Forelimb muscle (tissue), 1 donor: ENCODE results near the gene ANO6. TPM values are rescaled to one million over a fixed set of nuclear protein-coding genes. Genes with fewer than 3 reads are reported as not detected.
"Not testable (repeated sequence)": the region's sequence is repeated elsewhere in the genome, so short reads cannot be mapped to it uniquely, and the experiment has no call there.

ENCODE experiments used
- DNase-seq: peaks from one replicate; pipeline ENCODE4 v3.0.0-alpha.2; 2013; ENCODE audit warnings: low read depth
- polyA plus RNA-seq: library from polyadenylated mRNA; unstranded; fragments of 120-200 nt; gene quantifications from one replicate; pipeline ENCODE4 v1.2.1, GENCODE V29; 2013; ENCODE audit not compliant: insufficient read length

The ANO6 gene
- polyA plus RNA-seq, 1 donor: 58.2 TPM

DNA sequence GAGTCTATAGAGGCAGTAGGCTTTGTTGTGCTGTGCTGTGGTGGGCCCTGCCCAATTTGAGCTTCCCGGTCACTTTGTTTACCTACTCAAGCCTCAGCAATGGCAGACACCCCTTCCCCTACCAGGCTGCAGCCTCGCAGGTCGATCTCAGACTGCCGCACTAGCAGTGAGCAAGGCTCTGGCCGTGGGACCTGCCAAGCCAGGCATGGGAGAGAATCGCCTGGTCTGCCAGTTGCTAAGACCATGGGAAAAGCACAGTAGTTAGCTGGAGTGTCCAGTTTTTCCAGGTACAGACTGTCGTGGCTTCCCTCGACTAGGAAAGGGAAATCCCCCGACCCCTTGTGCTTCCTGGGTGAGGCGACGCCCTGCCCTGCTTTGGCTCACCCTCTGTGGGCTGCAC is 26.3 kb downstream of the ANO6 start:
- DNase-seq: no peak

DNA sequence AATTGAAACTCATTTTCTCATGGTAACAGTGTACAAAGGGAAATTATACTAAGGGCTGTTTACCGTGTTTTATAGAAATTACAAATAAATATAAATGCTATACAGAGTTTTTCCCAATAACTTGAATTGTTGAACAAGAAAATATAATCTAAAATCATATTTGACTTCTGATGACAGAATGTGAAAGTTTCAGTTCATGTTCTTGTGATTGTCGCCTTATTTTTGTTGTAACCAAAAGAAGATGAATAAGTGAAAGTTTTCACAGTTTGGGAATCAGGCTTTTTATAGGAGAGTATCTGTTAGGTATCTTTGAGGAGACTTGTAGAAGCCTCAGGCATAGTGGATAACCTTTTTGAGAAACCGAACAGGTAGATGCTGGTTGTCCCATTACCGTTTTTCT is 28.1 kb downstream of the ANO6 start:
- DNase-seq: no peak

DNA sequence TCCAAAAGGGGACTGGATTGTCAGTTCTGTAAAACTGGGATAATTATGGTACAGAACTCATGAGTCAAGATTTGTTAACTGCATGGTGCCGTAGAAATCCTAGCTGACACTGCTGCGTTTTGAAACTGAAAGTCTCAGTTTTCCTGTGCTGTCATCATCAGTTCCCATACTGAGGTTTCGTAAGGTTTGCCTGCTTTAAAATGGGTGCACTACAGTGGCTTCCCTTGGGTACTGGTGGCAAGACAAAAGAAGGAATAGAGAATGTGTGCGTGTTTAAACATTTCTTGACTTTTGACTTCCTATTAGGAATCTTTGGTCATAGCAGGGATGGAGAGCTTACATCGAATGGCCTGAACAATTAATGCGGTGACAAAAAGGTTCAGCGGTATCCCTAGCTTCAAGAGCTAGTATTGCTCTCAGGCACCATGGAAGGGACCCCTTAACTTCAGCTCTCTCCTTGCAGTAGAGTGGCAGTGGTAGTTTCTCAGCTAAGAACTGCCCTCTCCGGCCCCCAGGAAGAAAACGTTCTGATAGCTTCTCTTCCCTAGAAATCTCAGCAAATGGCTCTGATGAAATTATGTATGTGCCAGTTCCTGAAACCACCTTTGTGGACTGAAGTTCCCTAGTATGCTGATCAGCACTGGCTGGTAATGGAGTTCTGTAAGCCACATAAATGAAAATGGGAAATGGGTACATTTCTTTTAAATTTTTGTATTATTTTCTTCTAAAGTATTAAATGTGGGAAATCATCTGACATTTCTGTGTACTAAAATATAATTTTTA is 28.9 kb downstream of the ANO6 start:
- no peak for DNase-seq

DNA sequence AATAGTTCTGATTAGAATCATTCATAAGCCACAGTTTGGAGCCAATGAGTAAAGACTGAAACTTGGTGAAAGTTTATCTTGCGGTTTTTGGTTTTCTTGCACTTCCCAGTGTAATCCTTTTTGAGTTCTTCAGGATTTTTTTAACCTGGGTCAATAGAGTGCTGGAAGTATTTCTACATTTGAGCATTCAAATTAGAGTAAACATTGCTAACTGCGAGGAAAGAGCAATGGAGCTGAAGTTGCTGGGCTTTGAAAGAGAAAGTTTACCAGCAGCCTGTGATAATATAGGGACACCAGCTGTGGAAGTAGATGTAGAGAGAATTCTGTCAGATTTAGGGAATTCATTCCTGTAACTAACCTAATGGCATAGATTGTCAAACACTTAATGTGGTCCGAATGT is 30.3 kb downstream of the ANO6 start:
- DNase-seq: no peak

- no peak for DNase-seq
Measured at GRCh38 chr12:45247589-45247988, 31.7 kb downstream of the ANO6 start.

GRCh38 chr12:45248095-45248494 is 32.2 kb downstream of the ANO6 start:
- no peak for DNase-seq

DNA sequence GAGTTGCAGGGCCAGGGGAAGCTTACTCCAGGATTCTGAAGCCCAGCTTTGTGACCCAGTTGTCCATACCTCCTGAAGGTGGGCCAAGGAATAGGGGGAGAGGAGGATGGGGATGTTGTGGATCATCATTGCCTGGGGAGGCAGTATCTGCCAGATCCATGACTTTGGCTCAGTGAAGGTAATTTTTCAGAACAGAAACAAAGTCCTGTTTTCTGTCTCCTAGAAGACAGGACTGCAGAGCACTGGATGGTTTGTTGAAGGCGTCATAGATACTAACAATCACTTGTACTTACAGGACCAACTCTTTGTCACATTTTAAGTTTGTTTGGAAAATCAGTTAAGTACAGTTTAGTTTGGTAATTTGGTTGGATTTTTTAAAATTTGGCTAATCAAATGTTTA is 38.4 kb downstream of the ANO6 start:
- no peak for DNase-seq

DNA sequence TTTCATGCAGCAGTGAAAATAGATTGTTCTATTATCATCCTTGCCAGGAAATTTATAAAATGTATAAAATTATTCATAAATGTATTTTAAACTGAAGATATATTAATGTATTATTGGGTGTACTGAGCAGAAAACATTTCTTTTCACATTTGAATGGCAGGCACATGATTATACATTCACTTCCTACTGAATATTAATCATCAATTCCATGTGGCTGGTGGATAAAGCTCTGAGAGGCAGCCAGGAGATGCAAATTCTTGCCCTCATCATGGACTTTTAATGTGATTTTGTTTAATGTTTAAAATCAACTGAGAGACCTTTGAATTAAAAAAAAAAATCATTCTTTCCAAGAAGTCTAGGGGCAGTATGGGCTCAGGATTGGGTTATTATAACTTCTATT is 40.8 kb downstream of the ANO6 start:
- DNase-seq: no peak

DNA sequence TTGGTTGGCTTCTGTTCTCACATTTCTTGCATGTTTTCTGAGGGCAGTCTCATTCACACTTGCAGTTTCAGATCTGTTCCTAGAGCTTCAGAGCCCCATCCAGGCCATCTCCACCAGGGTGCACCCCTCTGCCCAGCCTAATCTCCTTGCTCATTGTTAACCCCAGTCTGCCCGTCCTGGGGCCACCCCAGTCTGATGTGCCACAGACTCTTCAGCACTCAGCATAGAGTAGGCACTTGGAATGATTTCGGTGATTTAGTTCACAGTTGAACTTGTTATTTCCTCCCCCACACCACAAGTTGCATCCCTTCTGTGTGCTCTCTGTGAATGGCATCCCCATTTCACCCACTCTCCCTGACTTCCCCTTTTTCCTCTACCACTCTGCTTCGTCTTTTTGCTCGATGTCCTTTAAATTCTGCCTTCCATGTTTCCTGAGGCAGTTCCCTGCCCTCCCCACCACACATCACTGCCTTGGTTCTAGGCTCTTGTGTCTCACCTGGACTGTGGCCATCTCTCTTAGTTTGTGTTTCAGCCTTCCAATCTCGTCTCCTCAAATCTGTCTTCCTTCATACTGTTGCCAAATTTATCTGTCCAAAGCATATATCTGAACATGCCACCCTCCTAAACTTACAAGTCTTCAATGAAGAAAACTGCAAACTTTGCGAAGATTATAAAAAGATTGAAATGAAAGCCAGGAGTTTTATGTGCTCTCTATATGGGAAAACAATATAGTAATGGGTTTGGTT is 41.5 kb downstream of the ANO6 start:
- no peak for DNase-seq

DNA sequence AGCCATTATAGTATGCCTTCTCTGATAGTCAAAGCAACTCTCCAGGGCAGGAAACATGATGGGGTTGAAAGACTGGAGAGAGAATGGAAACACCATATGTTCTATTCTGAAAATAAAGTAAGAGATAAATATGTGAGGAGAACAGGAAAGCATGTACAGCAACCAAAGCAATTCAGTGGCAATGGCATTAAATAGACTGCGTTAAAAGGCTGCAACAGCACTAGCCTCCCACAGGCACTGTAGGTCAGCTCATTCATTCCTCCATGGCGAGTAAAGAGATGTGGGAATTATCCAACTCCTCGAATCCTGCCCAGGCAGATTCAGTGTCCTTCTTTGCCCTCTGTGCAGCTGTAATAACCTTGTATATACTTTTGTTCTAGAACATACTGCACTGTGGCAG is 43.8 kb downstream of the ANO6 start:
- DNase-seq: no peak

GRCh38 chr12:45260104-45260815 is 44.4 kb downstream of the ANO6 start:
- no peak for DNase-seq

GRCh38 chr12:45260854-45261253 is 45.0 kb downstream of the ANO6 start:
- no peak for DNase-seq

- DNase-seq: not testable (repeated sequence)
Measured at GRCh38 chr12:45262185-45262584, 46.3 kb downstream of the ANO6 start.

- DNase-seq: no peak
Measured at GRCh38 chr12:45263587-45263986, 47.7 kb downstream of the ANO6 start.

DNA sequence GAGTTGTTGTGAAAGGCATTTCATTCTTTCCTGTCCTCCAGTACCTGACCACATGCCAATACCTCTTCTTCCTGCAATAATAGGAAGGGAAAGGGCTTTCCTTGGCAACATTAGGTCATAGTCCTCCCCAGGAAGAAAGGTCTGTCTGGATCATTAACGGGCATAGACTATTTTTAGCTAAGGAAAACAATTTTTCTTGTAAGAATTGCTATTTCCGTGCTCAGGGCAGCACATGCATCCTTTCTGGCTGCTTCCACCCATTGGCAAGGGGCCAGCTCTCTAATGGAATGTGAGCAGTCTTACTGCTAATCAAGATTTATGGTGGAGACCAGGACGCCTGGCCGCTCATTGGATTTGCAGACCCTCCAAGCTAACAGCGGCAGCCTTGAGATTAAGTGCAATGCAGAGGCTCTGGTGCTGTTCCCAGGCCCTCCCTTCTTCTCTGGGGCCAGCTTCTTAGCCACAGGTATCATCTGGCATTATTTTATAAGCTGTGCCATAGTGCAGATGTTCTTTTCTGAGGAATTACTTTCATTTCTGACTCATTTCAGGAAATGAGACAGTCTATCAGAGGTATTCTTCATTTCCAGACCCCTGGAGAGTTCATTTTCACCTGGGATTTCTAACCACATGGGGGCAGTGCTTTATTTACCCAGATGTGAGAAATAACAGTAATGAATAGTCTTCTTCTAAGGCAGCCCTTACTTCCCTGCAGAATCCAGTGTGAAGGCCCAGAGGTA is 52.9 kb downstream of the ANO6 start:
- no peak for DNase-seq

DNA sequence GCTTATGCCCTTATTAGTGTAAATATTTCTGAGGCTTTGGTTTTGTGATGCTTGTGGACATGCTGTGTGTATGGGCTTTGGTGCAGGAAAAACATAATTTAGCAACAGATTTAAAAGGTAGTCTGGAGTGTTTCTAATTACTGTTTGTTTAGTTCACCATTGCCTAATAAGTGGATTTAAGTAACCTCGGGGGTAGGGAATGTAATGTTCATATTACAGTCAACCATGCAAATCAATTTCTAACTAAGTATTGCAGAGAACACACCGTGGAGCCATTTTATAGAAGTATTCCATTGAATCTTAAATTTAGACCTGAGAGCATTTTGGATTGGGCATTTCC is 53.5 kb downstream of the ANO6 start:
- DNase-seq: no peak

DNA sequence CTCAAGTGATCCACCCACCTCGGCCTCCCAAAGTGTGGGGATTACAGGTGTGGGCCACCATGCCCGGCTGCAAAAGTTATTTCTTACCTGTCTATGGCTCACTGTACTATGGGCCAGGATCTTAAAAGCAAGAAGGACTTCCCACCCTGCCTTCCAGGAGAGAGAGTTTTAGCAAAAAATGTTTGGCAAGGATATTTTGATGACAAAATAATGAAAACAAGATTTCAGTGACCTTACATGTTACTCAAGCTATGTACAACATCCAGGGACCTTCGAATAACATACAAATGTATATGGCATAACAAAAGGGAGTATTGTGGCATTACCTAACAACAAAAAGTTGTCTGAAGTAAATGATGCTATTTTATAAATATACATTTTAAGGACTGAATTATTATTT is 55.1 kb downstream of the ANO6 start:
- no peak for DNase-seq

- no peak for DNase-seq
Measured at GRCh38 chr12:45273717-45274271, 57.9 kb downstream of the ANO6 start.

GRCh38 chr12:45276154-45276755 is 60.4 kb downstream of the ANO6 start:
- DNase-seq: no peak

DNA sequence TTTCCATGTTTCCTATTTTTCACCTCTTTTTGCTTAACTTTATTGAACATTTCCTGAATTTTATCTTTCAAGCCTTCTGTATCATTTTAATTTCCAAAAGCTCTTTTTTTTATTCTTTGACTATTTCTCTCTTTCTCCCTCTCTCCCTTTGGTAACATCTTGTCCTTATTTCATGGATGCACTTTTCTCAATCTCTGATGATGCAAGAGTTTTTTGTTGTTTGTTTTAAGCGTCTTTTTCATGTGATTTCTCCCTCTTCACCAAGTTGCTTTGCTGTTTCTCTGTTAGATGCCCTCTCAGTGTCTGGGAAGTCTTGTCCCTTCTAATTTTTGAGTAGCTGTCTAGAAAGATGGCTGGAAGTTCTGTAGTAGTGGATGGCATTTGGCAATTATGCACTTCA is 62.6 kb downstream of the ANO6 start:
- DNase-seq: no peak
